Testis (tissue), 2 donors: ENCODE results near the gene ADCY9.

Experiments
- POLR2A ChIP-seq: fragments of 450-650 bp; IDR thresholded peaks from one replicate; pipeline ENCODE4 v1.6.1; 2017; ENCODE audit warnings: antibody characterized with exemption, mild to moderate bottlenecking, moderate library complexity
- TF ChIP-seq, protein P1 (sequence below), 3 experiments: fragments of 450-650 bp in 2 of 3; fragments of 200-600 bp in 1 of 3; sonication (generic) in 1 of 3; IDR thresholded peaks; one replicate each; pipeline ENCODE4 v1.5.1; 2016 to 2019; ENCODE audit warnings: antibody characterized with exemption in 3 of 3, mild to moderate bottlenecking in 2 of 3, moderate library complexity in 1 of 3

DNA sequence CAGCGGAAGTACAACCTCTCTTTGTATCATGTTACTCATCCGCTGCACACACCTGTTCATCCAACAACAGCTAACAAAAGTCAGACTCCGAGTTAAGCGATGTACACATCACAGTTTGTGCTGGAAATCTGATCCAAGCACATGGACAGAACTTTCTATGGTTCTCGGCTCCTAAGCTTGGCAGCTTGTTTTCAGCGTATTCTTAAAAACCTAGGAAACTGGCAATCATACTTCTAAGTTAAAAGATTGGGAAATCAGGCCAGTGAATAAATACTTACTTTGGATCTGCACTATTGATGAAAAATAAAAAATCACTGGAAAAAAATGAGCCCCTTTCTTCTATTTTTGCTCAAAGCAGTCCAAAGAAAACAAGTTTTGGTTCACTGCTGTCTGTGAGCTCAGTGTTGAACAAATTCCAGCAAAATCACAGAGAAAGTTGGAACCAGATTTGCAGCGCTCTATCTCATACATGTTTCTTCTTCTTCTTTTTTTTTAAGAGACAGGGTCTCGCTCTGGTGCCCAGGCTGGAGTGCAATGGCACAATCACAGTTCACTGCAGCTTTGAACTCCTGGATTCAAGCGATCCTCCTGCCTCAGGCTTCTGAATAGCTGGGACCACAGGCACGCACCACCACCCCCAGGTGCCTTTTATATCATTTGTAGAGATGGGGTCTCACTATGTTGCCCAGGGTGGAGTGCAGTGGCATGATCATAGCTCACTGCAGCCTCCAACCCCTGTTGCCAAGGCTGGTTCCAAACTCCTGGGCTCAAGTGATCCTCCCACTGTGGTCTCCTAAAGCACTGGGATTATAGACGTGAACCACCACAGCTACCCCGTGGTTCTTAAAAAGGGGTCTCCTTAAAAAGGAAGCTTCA, 164.1 kb downstream of the ADCY9 start:
- TF ChIP-seq POLR2A, result no peak
- TF ChIP-seq, protein P1, sequence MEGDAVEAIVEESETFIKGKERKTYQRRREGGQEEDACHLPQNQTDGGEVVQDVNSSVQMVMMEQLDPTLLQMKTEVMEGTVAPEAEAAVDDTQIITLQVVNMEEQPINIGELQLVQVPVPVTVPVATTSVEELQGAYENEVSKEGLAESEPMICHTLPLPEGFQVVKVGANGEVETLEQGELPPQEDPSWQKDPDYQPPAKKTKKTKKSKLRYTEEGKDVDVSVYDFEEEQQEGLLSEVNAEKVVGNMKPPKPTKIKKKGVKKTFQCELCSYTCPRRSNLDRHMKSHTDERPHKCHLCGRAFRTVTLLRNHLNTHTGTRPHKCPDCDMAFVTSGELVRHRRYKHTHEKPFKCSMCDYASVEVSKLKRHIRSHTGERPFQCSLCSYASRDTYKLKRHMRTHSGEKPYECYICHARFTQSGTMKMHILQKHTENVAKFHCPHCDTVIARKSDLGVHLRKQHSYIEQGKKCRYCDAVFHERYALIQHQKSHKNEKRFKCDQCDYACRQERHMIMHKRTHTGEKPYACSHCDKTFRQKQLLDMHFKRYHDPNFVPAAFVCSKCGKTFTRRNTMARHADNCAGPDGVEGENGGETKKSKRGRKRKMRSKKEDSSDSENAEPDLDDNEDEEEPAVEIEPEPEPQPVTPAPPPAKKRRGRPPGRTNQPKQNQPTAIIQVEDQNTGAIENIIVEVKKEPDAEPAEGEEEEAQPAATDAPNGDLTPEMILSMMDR (IDR thresholded peaks at IDR 0.05), result no peak
